GM23248 (cell line): ENCODE results near the gene CPN2. TPM values are rescaled to one million over a fixed set of nuclear protein-coding genes. Genes with fewer than 3 reads are reported as not detected.

Experiments
- DNase-seq: peaks from one replicate; pipeline ENCODE4 v3.0.0-alpha.2; 2015
- H2AFZ ChIP-seq: fragments of 200-600 bp; sonication (generic); 2 replicates; pipeline ENCODE4 v1.6.1; 2016; ENCODE audit warnings: antibody characterized with exemption
- H3F3A ChIP-seq: fragments of 200-600 bp; sonication (generic); 2 replicates; pipeline ENCODE4 v1.6.1; 2016; ENCODE audit warnings: mild to moderate bottlenecking, antibody characterized with exemption, mixed run types; ENCODE audit not compliant: insufficient read depth
- H3K27ac ChIP-seq: fragments of 200-600 bp; sonication (generic); 2 replicates; pipeline ENCODE4 v1.5.1; 2016; ENCODE audit warnings: mild to moderate bottlenecking
- H3K27me3 ChIP-seq: fragments of 200-600 bp; sonication (generic); replicated peaks from 2 replicates; pipeline ENCODE4 v1.6.1; 2016; ENCODE audit warnings: mild to moderate bottlenecking; ENCODE audit not compliant: insufficient read depth
- H3K36me3 ChIP-seq: fragments of 200-600 bp; sonication (generic); 2 replicates; pipeline ENCODE4 v1.6.1; 2016; ENCODE audit warnings: low read depth, mild to moderate bottlenecking
- H3K4me1 ChIP-seq: fragments of 200-600 bp; sonication (generic); 2 replicates; pipeline ENCODE4 v1.6.1; 2016; ENCODE audit warnings: mild to moderate bottlenecking; ENCODE audit not compliant: insufficient read depth
- H3K4me2 ChIP-seq: fragments of 200-600 bp; sonication (generic); one replicate; pipeline ENCODE4 v1.6.1; 2016; ENCODE audit warnings: mild to moderate bottlenecking; ENCODE audit not compliant: unreplicated experiment
- H3K4me3 ChIP-seq: fragments of 200-600 bp; sonication (generic); 2 replicates; pipeline ENCODE4 v1.5.1; 2016; ENCODE audit warnings: mild to moderate bottlenecking
- H3K79me2 ChIP-seq: fragments of 200-600 bp; sonication (generic); 2 replicates; pipeline ENCODE4 v1.6.1; 2016; ENCODE audit warnings: mild to moderate bottlenecking; ENCODE audit not compliant: insufficient read depth
- H3K9ac ChIP-seq: fragments of 200-600 bp; sonication (generic); 2 replicates; pipeline ENCODE4 v1.6.1; 2016; ENCODE audit warnings: mild to moderate bottlenecking
- H3K9me2 ChIP-seq: fragments of 200-600 bp; sonication (generic); 2 replicates; pipeline ENCODE4 v1.6.1; 2016; ENCODE audit warnings: mixed run types, mild to moderate bottlenecking, moderate library complexity; ENCODE audit not compliant: insufficient read depth
- H3K9me3 ChIP-seq: fragments of 200-600 bp; sonication (generic); one replicate; pipeline ENCODE4 v1.6.1; 2017; ENCODE audit warnings: low read depth
- H4K20me1 ChIP-seq: fragments of 200-600 bp; sonication (generic); 2 replicates; pipeline ENCODE4 v1.6.0; 2016; ENCODE audit not compliant: insufficient read depth
- EZH2 ChIP-seq: fragments of 200-600 bp; sonication (generic); IDR thresholded peaks from 2 replicates; pipeline ENCODE4 v1.6.1; 2018; ENCODE audit warnings: antibody characterized with exemption, mild to moderate bottlenecking; ENCODE audit not compliant: insufficient read depth, poor library complexity, severe bottlenecking
- EZH2phosphoT487 ChIP-seq: fragments of 200-600 bp; sonication (generic); IDR thresholded peaks from 2 replicates; pipeline ENCODE4 v1.6.1; 2018; ENCODE audit warnings: antibody characterized with exemption, moderate library complexity, mild to moderate bottlenecking, low read depth; ENCODE audit not compliant: insufficient read depth
- WGBS, 2 experiments: methylation state at CpG; one replicate each; pipeline ENCODE4 v1.1.6; 2015 to 2017; ENCODE audit warnings: low lambda C conversion rate in 2 of 2, low coverage in 1 of 2; ENCODE audit errors: missing lambda C conversion rate in 2 of 2; 5-methylcytosine and 5-hydroxymethylcytosine counted together
- in situ Hi-C: fragments of 300-500 bp; cut with MboI; formaldehyde crosslinking; loops from 2 replicates; pipeline ENCODE4 v1.15.0; 2020
- polyA plus RNA-seq: library from polyadenylated mRNA; unstranded; fragments of >200 nt; fragmentation: Nextera tagmentation; extraction: Ambion mirVana; gene quantifications from 2 replicates; pipeline ENCODE4 v1.2.1, GENCODE V29; 2016
- total RNA-seq: library from RNA; depleted of rRNA; stranded (reverse); fragments of >200 nt; shearing (Covaris generic); gene quantifications from 2 replicates; pipeline ENCODE4 v1.2.3, GENCODE V29; 2014

CPN2 gene
- total and polyA plus RNA-seq, 2 experiments from 2014 or later, result not detected

- H3F3A ChIP-seq, result no peaks in the 10 kb centered on the region
- H3K9ac ChIP-seq, result no peak overlapping the region
- no peaks in the 10 kb centered on the region for H3K9me2 ChIP-seq
- no peak overlapping the region for H3K4me3 ChIP-seq
- in situ Hi-C loops, result no loop called here
- no peaks in the 10 kb centered on the region for H4K20me1 ChIP-seq
- 83 to 84% methylated on average over 11 of the region's 11 CpGs for WGBS, 2 experiments
- no peaks in the 10 kb centered on the region for H3K27me3 ChIP-seq
- H3K79me2 ChIP-seq, result no peaks in the 10 kb centered on the region
- DNase-seq, result no peak
- H3K36me3 ChIP-seq, result no peaks in the 10 kb centered on the region
- H3K9me3 ChIP-seq, result no peaks in the 10 kb centered on the region
- H3K4me2 ChIP-seq, result no peak overlapping the region
- H3K4me1 ChIP-seq, result no peaks in the 10 kb centered on the region
- no peak overlapping the region for H2AFZ ChIP-seq
- no peak overlapping the region for H3K27ac ChIP-seq
- TF ChIP-seq EZH2 (no peak), EZH2phosphoT487 (no peak)
Observed at GRCh38 chr3:194357681-194358080, 6.6 kb upstream of the CPN2 start.

GRCh38 chr3:194355379-194355778 is 4.3 kb upstream of the CPN2 start:
- no peak for DNase-seq
- no peaks in the 10 kb centered on the region for H3K9me2 ChIP-seq
- no peaks in the 10 kb centered on the region for H3K4me1 ChIP-seq
- in situ Hi-C loops, result no loop called here
- H3F3A ChIP-seq, result no peaks in the 10 kb centered on the region
- H3K4me3 ChIP-seq, result no peak overlapping the region
- no peaks in the 10 kb centered on the region for H3K79me2 ChIP-seq
- no peak overlapping the region for H2AFZ ChIP-seq
- H3K27me3 ChIP-seq, result no peaks in the 10 kb centered on the region
- no peaks in the 10 kb centered on the region for H3K36me3 ChIP-seq
- no peak overlapping the region for H3K4me2 ChIP-seq
- H3K9me3 ChIP-seq, result no peaks in the 10 kb centered on the region
- TF ChIP-seq EZH2 (no peak), EZH2phosphoT487 (no peak)
- H3K9ac ChIP-seq, result no peak overlapping the region
- no peaks in the 10 kb centered on the region for H4K20me1 ChIP-seq
- H3K27ac ChIP-seq, result no peak overlapping the region
- WGBS, 2 experiments, result 54 to 56% methylated on average over 7 of the region's 7 CpGs

GRCh38 chr3:194354315-194354714 is 3.2 kb upstream of the CPN2 start:
- in situ Hi-C loops, result no loop called here
- DNase-seq, result no peak
- H3K79me2 ChIP-seq, result no peaks in the 10 kb centered on the region
- no peak overlapping the region for H3K9ac ChIP-seq
- no peaks in the 10 kb centered on the region for H3K9me2 ChIP-seq
- no peaks in the 10 kb centered on the region for H3K36me3 ChIP-seq
- no peak overlapping the region for H3K4me3 ChIP-seq
- no peaks in the 10 kb centered on the region for H3F3A ChIP-seq
- 77 to 95% methylated on average over 2 of the region's 2 CpGs for WGBS, 2 experiments
- H2AFZ ChIP-seq, result no peak overlapping the region
- no peaks in the 10 kb centered on the region for H4K20me1 ChIP-seq
- H3K27ac ChIP-seq, result no peak overlapping the region
- H3K4me1 ChIP-seq, result no peaks in the 10 kb centered on the region
- no peak overlapping the region for H3K4me2 ChIP-seq
- no peaks in the 10 kb centered on the region for H3K27me3 ChIP-seq
- TF ChIP-seq EZH2phosphoT487, result no peak
- no peaks in the 10 kb centered on the region for H3K9me3 ChIP-seq

GRCh38 chr3:194352667-194353246 is 1.6 kb upstream of the CPN2 start:
- TF ChIP-seq EZH2 (no peak), EZH2phosphoT487 (no peak)
- Histone ChIP-seq H3K9me2 (no peaks in the 10 kb centered on the region), H3K9me3 (no peaks in the 10 kb centered on the region), H3K4me1 (no peaks in the 10 kb centered on the region), H3K27me3 (no peaks in the 10 kb centered on the region), H3K9ac (no peak overlapping the region), H3F3A (no peaks in the 10 kb centered on the region), H3K4me3 (no peak overlapping the region), H2AFZ (no peak overlapping the region), H4K20me1 (no peaks in the 10 kb centered on the region), H3K36me3 (no peaks in the 10 kb centered on the region), H3K4me2 (no peak overlapping the region), H3K79me2 (no peaks in the 10 kb centered on the region), H3K27ac (no peak overlapping the region)
- WGBS, 2 experiments, result 91 to 95% methylated on average over 6 to 10 of the region's 10 CpGs
- in situ Hi-C loops, result no loop called here
- no peak for DNase-seq
